ENCODE results near the gene KRTAP17-1.

Gene KRTAP17-1

DNA sequence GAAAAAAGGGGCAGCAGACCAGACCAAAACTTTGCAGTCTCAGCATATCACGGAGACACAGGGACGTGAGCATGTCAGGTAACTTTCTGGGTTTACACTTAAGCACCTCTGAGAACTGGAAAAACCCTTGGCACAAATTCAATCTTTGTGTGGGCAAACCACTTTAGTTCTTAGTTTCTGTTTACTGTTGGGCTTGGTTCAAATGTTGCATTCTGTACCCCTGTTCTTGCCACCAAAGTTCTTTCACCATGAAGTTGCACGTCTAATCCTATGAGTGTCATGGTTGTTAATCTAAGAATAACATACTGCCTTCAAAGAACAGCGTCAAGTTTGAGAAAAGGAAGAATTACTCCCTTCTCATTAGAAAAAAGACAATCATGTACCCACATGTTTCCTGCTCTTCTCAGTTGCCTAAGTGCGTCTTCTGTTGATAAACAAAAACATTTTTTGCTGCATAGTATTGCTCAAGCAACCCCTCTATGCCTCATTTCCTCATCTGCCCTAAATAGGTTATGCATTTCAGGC, 23.5 kb upstream of the KRTAP17-1 start:
- H3K4me3 ChIP-seq (ENCODE audit: low read length) = no peak overlapping the region
- DNase-seq (ENCODE audit: low read depth) = no peak
- TF ChIP-seq, protein P1, sequence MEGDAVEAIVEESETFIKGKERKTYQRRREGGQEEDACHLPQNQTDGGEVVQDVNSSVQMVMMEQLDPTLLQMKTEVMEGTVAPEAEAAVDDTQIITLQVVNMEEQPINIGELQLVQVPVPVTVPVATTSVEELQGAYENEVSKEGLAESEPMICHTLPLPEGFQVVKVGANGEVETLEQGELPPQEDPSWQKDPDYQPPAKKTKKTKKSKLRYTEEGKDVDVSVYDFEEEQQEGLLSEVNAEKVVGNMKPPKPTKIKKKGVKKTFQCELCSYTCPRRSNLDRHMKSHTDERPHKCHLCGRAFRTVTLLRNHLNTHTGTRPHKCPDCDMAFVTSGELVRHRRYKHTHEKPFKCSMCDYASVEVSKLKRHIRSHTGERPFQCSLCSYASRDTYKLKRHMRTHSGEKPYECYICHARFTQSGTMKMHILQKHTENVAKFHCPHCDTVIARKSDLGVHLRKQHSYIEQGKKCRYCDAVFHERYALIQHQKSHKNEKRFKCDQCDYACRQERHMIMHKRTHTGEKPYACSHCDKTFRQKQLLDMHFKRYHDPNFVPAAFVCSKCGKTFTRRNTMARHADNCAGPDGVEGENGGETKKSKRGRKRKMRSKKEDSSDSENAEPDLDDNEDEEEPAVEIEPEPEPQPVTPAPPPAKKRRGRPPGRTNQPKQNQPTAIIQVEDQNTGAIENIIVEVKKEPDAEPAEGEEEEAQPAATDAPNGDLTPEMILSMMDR (conservative IDR thresholded peaks at IDR 0.05; ENCODE audit: low read depth, low read length) = no peak

DNA sequence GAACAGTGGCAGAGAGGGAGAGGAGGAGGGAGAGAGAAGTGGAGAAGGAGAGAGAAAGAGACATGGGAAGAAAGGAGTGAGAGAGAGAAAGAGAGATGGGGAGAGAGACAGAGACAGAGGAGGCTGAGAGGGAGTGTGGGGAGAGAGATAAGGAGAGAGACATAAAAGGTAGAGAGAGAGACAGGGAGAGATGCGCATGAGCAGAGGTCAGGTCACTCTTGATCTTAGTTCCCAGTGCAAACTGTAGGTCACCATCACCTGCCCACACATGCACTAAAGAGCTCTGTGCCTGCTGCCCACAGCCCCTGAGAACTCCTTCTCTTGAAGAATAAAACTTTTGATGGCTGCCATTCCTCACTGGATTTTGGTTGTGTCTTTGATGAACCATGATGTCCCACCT, 20.2 kb upstream of the KRTAP17-1 start:
- no peak overlapping the region for H3K4me3 ChIP-seq (ENCODE audit: low read length)
- DNase-seq (ENCODE audit: low read depth) = no peak
- TF ChIP-seq, protein P1 (conservative IDR thresholded peaks at IDR 0.05; ENCODE audit: low read depth, low read length) = no peak

DNA sequence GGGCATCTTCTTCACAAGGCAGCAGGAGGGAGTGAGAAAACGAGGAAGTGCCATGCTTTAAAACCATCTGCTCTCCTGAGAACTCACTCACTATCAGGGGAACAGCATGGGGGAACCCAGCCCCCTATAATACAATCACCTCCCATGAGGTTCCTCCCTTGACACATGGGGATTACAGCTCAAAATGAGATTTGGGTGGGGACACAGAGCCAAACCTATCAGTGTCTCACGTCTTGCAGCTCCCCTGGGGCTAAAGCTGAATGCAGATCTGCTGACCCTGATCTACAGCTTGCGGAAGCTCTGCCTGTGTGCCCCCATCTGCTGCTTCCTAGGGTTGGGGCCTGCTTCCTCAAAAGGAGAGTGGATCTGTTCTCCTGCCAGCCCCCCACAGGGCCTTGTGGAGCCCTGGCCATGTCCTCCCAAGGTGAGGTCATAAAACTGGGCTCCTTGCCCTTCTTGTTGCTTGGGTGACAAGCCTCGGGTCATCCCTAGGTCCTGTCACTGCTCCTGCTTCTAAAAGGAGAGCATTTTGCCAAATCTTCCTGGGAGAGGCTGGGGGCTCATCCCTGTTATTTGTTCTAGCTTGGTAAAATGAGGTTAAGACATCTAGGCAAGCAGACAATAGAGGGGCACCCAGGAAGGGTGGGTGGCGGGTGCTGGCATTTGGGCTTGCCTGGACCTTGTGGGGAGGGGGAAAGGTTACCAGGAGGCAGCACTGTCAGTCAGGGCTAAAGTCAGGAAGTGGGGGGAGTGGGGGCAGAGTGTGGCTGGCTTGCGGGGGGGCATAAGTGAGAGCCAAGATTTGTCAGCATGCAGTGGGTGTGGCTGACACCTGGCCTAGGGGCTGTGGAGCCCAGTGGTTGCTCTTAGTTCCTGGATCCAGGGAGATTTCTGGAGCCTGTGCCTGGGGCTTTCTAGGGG, 19.1 kb upstream of the KRTAP17-1 start:
- TF ChIP-seq, protein P1 (conservative IDR thresholded peaks at IDR 0.05; ENCODE audit: low read depth, low read length) = no peak
- DNase-seq (ENCODE audit: low read depth) = no peak
- no peak overlapping the region for H3K4me3 ChIP-seq (ENCODE audit: low read length)

DNA sequence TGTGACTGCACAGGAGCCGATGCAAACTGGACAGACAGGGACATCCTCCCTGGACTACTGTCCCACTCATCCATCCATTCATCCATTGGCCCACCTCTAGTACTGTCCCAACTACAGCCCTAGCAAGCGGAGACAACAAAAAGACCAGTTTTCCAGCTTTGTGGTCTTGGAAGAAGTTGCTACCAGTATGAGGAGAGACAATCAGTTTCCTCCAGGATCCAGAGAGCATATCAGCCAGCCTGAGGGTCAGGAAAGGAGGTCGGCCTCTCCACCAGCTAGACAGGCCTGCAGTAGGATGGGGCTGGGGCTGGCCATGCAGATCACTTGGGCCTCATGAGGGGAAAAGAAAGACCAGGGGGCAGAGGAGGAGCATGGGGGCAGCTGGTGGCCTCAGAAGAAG, 18.3 kb upstream of the KRTAP17-1 start:
- DNase-seq (ENCODE audit: low read depth) = no peak
- H3K4me3 ChIP-seq (ENCODE audit: low read length) = no peak overlapping the region
- TF ChIP-seq, protein P1 (conservative IDR thresholded peaks at IDR 0.05; ENCODE audit: low read depth, low read length) = no peak

DNA sequence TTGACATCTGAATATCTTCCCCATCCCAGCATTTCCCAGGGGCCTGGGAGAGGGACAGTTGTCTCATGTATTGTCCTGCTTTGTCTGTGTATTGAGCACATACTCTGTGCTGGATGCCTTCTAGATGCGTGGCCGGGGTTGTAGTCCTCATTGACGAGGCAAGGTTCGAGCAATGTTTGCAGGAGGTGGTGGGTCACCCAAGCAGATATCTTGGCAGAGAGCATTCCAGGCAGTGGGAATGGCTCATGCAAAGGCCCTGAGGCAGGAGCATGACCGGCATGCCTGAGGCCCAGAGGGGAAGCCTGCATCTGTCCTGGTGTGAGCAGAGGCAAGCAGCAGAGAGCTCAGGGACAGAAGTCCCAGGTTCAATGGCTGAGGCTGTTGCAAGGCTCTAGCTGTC, 17.6 kb upstream of the KRTAP17-1 start:
- DNase-seq (ENCODE audit: low read depth) = no peak
- H3K4me3 ChIP-seq (ENCODE audit: low read length) = no peak overlapping the region
- TF ChIP-seq, protein P1 (conservative IDR thresholded peaks at IDR 0.05; ENCODE audit: low read depth, low read length) = no peak

DNA sequence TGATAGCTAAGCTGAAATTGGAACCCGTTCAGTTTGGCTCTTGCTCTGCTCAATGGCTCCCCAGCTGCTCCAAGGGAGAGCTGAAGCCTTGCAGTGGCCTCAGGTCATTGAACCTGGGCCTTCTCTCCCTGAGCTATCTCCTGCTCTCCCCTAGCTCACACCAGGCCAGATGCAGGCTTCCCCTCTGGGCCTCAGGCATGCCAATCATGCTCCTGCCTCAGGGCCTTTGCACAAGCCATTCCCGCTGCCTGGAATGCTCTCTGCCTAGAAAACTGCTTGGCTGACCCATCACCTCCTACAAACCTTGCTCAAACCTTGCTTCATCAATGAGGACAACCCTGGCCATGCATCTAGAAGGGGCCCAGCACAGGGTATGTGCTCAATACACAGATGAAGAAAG, 16.7 kb upstream of the KRTAP17-1 start:
- no peak overlapping the region for H3K4me3 ChIP-seq (ENCODE audit: low read length)
- TF ChIP-seq, protein P1 (conservative IDR thresholded peaks at IDR 0.05; ENCODE audit: low read depth, low read length) = no peak
- DNase-seq (ENCODE audit: low read depth) = no peak

DNA sequence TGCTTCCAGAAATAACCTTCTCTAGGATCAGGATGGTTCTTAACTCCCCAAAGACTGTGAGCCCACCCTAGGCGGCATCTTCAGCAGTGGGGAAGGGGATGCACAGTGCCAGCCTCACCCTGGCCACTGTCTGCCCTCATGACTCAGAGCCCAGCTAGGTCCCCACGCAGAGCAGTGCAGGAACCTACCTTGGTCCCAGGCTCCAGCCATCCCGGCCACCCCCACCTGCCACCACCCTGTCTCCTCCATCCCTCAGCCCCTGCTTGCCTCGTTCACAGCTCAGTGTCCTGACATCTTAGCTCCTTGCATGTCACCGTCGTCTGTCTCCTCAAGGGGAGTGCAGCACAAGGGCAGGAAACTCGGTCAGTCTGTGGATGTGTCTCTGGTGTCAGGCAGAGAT, 16.1 kb upstream of the KRTAP17-1 start:
- H3K4me3 ChIP-seq (ENCODE audit: low read length) = no peak overlapping the region
- TF ChIP-seq, protein P1 (conservative IDR thresholded peaks at IDR 0.05; ENCODE audit: low read depth, low read length) = no peak
- no peak for DNase-seq (ENCODE audit: low read depth)
